HUES64 (cell line): ENCODE data around the gene FILIP1.

Experiments used
- H3K27ac ChIP-seq: 2 replicates; pipeline ENCODE4 v1.7.0; 2013; ENCODE audit warnings: low read depth, low read length, inconsistent platforms
- H3K27me3 ChIP-seq: 2 replicates; pipeline ENCODE4 v1.6.1; 2013; ENCODE audit warnings: mild to moderate bottlenecking, low read length; ENCODE audit not compliant: insufficient read depth
- H3K36me3 ChIP-seq: 2 replicates; pipeline ENCODE4 v1.6.1; 2013; ENCODE audit warnings: mild to moderate bottlenecking, low read length; ENCODE audit not compliant: insufficient read depth
- H3K4me1 ChIP-seq: 2 replicates; pipeline ENCODE4 v1.6.1; 2013; ENCODE audit warnings: mild to moderate bottlenecking, low read length, moderate library complexity; ENCODE audit not compliant: insufficient read depth
- H3K4me3 ChIP-seq: 2 replicates; pipeline ENCODE4 v1.5.1; 2013; ENCODE audit warnings: mild to moderate bottlenecking, low read length, moderate library complexity
- H3K9ac ChIP-seq: 2 replicates; pipeline ENCODE4 v1.6.1; 2013; ENCODE audit warnings: mild to moderate bottlenecking, low read depth, low read length
- H3K9me3 ChIP-seq: 2 replicates; pipeline ENCODE4 v1.6.1; 2013; ENCODE audit warnings: low read depth, low read length; ENCODE audit not compliant: insufficient read depth
- WGBS: fragments of 150-250, 120-280 bp; methylation state at CpG from one replicate; pipeline ENCODE4 v1.1.7; 2013; ENCODE audit warnings: missing lambda C conversion rate; 5-methylcytosine and 5-hydroxymethylcytosine counted together

Gene FILIP1

GRCh38 chr6:75262716-75263400 lies 230.7 kb downstream of the FILIP1 start:
- peaks cover 64% of the 10 kb centered on the region for H3K36me3 ChIP-seq
- H3K27ac ChIP-seq = no peak overlapping the region
- no peaks in the 10 kb centered on the region for H3K9me3 ChIP-seq
- H3K27me3 ChIP-seq = no peaks in the 10 kb centered on the region
- 87% methylated on average over 4 of the region's 4 CpGs for WGBS
- H3K9ac ChIP-seq = no peak overlapping the region
- peaks cover 11% of the 10 kb centered on the region for H3K4me1 ChIP-seq
- H3K4me3 ChIP-seq = no peak overlapping the region

GRCh38 chr6:75261299-75261698 lies 232.3 kb downstream of the FILIP1 start:
- 100% methylated on average over 1 of the region's 1 CpG for WGBS
- no peak overlapping the region for H3K27ac ChIP-seq
- H3K9me3 ChIP-seq = no peaks in the 10 kb centered on the region
- H3K9ac ChIP-seq = no peak overlapping the region
- H3K36me3 ChIP-seq = peaks cover 74% of the 10 kb centered on the region
- no peaks in the 10 kb centered on the region for H3K4me1 ChIP-seq
- no peak overlapping the region for H3K4me3 ChIP-seq
- no peaks in the 10 kb centered on the region for H3K27me3 ChIP-seq

- 94% methylated on average over 1 of the region's 1 CpG for WGBS
These were observed 236.1 kb downstream of the FILIP1 start for GRCh38 chr6:75257343-75258087.

GRCh38 chr6:75250552-75250951 lies 243.0 kb downstream of the FILIP1 start:
- Histone ChIP-seq H3K27me3 (no peaks in the 10 kb centered on the region; the same call in 1 of the 2 replicates), H3K36me3 (peaks cover 27% of the 10 kb centered on the region), H3K4me3 (no peak overlapping the region), H3K9me3 (no peaks in the 10 kb centered on the region), H3K27ac (no peak overlapping the region; the same call in 1 of the 2 replicates), H3K9ac (no peak overlapping the region), H3K4me1 (peaks cover 27% of the 10 kb centered on the region; the same call in 1 of the 2 replicates)
- 90% methylated on average over 2 of the region's 2 CpGs for WGBS

More at GRCh38 chr6:75257343-75258087, 236.1 kb downstream of the FILIP1 start:
- Histone ChIP-seq H3K27ac (no peak overlapping the region), H3K9ac (no peak overlapping the region), H3K9me3 (no peaks in the 10 kb centered on the region), H3K36me3 (peaks cover 86% of the 10 kb centered on the region), H3K4me1 (peaks cover 3% of the 10 kb centered on the region; the same call in 1 of the 2 replicates), H3K4me3 (no peak overlapping the region), H3K27me3 (no peaks in the 10 kb centered on the region)

GRCh38 chr6:75249837-75250236 lies 243.8 kb downstream of the FILIP1 start:
- Histone ChIP-seq H3K9ac (no peak overlapping the region), H3K27me3 (no peaks in the 10 kb centered on the region; the same call in 1 of the 2 replicates), H3K4me1 (peaks cover 27% of the 10 kb centered on the region; the same call in 1 of the 2 replicates), H3K9me3 (no peaks in the 10 kb centered on the region), H3K4me3 (no peak overlapping the region), H3K27ac (peak overlapping the region; percentile 71; the same call in 1 of the 2 replicates), H3K36me3 (peaks cover 20% of the 10 kb centered on the region)

- Histone ChIP-seq H3K4me1 (peaks cover 20% of the 10 kb centered on the region; the same call in 1 of the 2 replicates), H3K4me3 (no peak overlapping the region), H3K9me3 (no peaks in the 10 kb centered on the region), H3K9ac (no peak overlapping the region), H3K27ac (no peak overlapping the region), H3K27me3 (no peaks in the 10 kb centered on the region; the same call in 1 of the 2 replicates), H3K36me3 (peaks cover 2% of the 10 kb centered on the region)
- 81% methylated on average over 2 of the region's 2 CpGs for WGBS
These were observed 247.2 kb downstream of the FILIP1 start for GRCh38 chr6:75246386-75246785.

- no peaks in the 10 kb centered on the region; the same call in 1 of the 2 replicates for H3K27me3 ChIP-seq
- peak overlapping the region; percentile 87 for H3K9ac ChIP-seq
- peak overlapping the region; percentile 76 for H3K27ac ChIP-seq
- H3K4me1 ChIP-seq = 0 out of 2 replicates have a peak, but pooled peaks cover 4% of the 10 kb centered on the region
- H3K4me3 ChIP-seq = peak overlapping the region; percentile 79
- H3K36me3 ChIP-seq = peaks cover 24% of the 10 kb centered on the region
- 57% methylated on average over 15 of the region's 15 CpGs for WGBS
- no peaks in the 10 kb centered on the region for H3K9me3 ChIP-seq
These were observed 249.5 kb downstream of the FILIP1 start for GRCh38 chr6:75244063-75244584.

- under 1% methylated on average over 32 of the region's 36 CpGs for WGBS
- Histone ChIP-seq H3K27ac (peak within 1 kb of the TSS; percentile 76), H3K27me3 (no peaks in the 10 kb centered on the region; the same call in 1 of the 2 replicates), H3K4me3 (peak within 1 kb of the TSS; percentile 79), H3K9ac (peak within 1 kb of the TSS; percentile 87), H3K9me3 (no peaks in the 10 kb centered on the region), H3K36me3 (peaks cover 30% of the 10 kb centered on the region), H3K4me1 (0 out of 2 replicates have a peak, but pooled peaks cover 4% of the 10 kb centered on the region)
These were observed 250.1 kb downstream of the FILIP1 start, which contains the start of gene COX7A2 for GRCh38 chr6:75243333-75244062. Gene COX7A2, minus strand, starts transcription at chr6:75243801. Its CDS starts 67 bp downstream, at chr6:75243734.
